Left lung (tissue), 10 donors: Measurements from ENCODE around the gene GIT2. TPM values are rescaled to one million over a fixed set of nuclear protein-coding genes. Genes with fewer than 3 reads are reported as not detected.

Experiments used
- ATAC-seq: fragments of 200-7000 bp; cut with Tn5 transposase; one replicate; pipeline ENCODE4 v1.9.1; 2020; ENCODE audit warnings: moderate library complexity
- DNase-seq, 4 donors: peaks; one replicate each; pipeline ENCODE4 v3.0.0-alpha.2; 2013 to 2020
- H3K27ac ChIP-seq, 2 donors: fragments of 200-600 bp; sonication (generic) in 1 of 2; one replicate each; pipeline versions ENCODE4 v1.5.0 to v1.8.0; 2020 to 2021
- H3K27me3 ChIP-seq, 2 donors: fragments of 200-600 bp; sonication (generic) in 1 of 2; one replicate each; pipeline versions ENCODE4 v1.5.0 to v1.8.0; 2020 to 2021
- H3K36me3 ChIP-seq, 2 donors: fragments of 200-600 bp; sonication (generic) in 1 of 2; one replicate each; pipeline versions ENCODE4 v1.5.0 to v1.8.0; 2020 to 2021
- H3K4me1 ChIP-seq, 2 donors: fragments of 200-600 bp; one replicate each; pipeline ENCODE4 v1.8.0; 2021
- H3K4me3 ChIP-seq, 2 donors: fragments of 200-600 bp; sonication (generic) in 1 of 2; one replicate each; pipeline versions ENCODE4 v1.5.0 to v1.8.0; 2020 to 2021; ENCODE audit warnings: mild to moderate bottlenecking in 1 of 2
- H3K9me3 ChIP-seq, 2 donors: fragments of 200-600 bp; sonication (generic) in 1 of 2; one replicate each; pipeline versions ENCODE4 v1.5.0 to v1.8.0; 2020 to 2021
- intact Hi-C, 2 donors: fragments of 100-400 bp; cut with DNase I; formaldehyde crosslinking; loops; one replicate each; pipeline versions ENCODE4 v1.11.2 to v1.14.2; 2022
- polyA plus RNA-seq, 6 donors: library from polyadenylated mRNA; unstranded; fragments of 120-200 nt; gene quantifications; one replicate each; pipeline ENCODE4 v1.2.1, GENCODE V29; 2013; ENCODE audit not compliant: insufficient read length in 6 of 6
- total RNA-seq, 2 donors: library from RNA; stranded (reverse); fragmentation: NEBNext Ultra II Directional; extraction: Animal tissue kit (Norgen Biotek cat#: 25700); gene quantifications; one replicate each; pipeline ENCODE4 v1.2.1, GENCODE V29; 2021
- TF ChIP-seq, protein P1 (sequence below), 2 donors: fragments of 200-600 bp; sonication (generic) in 1 of 2; IDR thresholded peaks; one replicate each; pipeline versions ENCODE4 v1.5.0 to v1.8.0; 2021; ENCODE audit warnings: antibody characterized with exemption in 2 of 2
- donor health status: DM: no; HTN: yes; CAD: no.
- donor health status: DM: no; HTN: no; CAD: no.

GIT2 gene
- total and polyA plus RNA-seq, 8 donors: 42.7 to 72.7 (median 56.2) TPM

DNA sequence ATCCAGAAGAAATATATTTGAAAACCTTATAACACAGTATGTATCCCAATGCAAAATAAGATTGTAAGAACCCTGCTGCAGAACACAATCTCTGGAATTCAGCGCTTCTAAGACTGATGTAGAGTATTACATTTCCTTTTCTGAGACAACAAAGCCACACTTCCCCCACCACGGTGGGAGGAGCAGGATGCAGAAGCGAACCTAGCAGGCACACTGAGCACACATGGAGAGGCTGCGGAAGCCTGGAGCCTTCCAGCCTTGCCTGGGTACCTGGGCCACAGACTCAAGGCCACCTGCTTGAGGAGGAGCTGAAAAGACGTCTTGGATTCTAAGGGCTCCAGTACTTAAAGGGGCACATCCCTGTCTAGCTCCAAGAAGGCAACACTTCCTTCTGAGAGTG, 49.7 kb downstream of the GIT2 start:
- TF ChIP-seq, protein P1, sequence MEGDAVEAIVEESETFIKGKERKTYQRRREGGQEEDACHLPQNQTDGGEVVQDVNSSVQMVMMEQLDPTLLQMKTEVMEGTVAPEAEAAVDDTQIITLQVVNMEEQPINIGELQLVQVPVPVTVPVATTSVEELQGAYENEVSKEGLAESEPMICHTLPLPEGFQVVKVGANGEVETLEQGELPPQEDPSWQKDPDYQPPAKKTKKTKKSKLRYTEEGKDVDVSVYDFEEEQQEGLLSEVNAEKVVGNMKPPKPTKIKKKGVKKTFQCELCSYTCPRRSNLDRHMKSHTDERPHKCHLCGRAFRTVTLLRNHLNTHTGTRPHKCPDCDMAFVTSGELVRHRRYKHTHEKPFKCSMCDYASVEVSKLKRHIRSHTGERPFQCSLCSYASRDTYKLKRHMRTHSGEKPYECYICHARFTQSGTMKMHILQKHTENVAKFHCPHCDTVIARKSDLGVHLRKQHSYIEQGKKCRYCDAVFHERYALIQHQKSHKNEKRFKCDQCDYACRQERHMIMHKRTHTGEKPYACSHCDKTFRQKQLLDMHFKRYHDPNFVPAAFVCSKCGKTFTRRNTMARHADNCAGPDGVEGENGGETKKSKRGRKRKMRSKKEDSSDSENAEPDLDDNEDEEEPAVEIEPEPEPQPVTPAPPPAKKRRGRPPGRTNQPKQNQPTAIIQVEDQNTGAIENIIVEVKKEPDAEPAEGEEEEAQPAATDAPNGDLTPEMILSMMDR (IDR thresholded peaks at IDR 0.05): no peak
- intact Hi-C loops: no loop called here
- DNase-seq (no peak), ATAC-seq (no peak)
- Histone ChIP-seq H3K27me3 (no peaks in the 10 kb centered on the region), H3K4me1 (peaks cover 4 to 29% of the 10 kb centered on the region in 2 donors), H3K9me3 (no peaks in the 10 kb centered on the region), H3K4me3 (no peak overlapping the region), H3K36me3 (peaks cover 2 to 82% of the 10 kb centered on the region in 2 donors), H3K27ac (peak overlapping the region; percentile 47 to 50)

DNA sequence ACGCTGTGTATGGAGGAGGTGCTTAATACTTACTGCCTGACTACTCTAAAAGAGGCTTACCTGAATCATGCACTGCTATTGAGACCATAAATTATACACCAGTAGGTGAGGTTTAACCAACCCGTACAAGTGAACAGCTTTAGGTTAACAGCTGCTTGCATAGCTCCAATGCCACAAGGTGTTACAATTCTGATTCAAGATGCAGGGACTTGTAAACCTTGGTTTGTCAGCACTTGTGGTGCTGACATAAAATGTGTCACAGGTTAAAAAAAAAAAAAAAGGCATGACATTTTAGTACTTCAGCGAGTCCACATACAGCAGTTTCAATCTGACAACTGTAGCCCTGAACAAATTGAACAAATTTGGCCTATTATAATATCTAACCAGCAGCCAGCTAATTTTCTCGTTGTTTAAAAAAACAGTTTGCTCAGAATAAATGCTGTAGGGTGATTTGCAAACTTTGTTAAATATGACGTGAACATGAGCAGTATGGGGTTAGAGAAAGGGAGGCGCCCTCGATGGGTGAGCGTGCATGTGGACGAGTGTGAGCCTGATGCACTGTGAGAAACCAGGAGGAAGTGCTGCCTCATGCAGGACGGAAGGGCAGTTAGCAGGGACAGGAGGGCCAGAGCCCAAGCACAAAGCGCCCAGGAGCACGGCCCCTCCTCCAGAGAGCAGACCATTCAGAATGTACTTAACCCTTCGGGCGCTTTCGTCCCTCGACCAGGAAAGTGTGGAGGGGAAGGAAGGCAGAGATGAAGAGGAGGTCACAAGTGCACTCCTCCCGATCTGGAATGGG, 51.4 kb downstream of the GIT2 start:
- peak in 1 of 4 donors; percentile 36 for DNase-seq
- Histone ChIP-seq H3K4me3 (no peak overlapping the region), H3K4me1 (peaks cover 4 to 29% of the 10 kb centered on the region in 2 donors), H3K27me3 (no peaks in the 10 kb centered on the region), H3K36me3 (peaks cover 2 to 73% of the 10 kb centered on the region in 2 donors), H3K27ac (peak overlapping the region in 1 of 2 donors; percentile 14), H3K9me3 (no peaks in the 10 kb centered on the region)
- intact Hi-C loops: no loop called here
- TF ChIP-seq, protein P1 (IDR thresholded peaks at IDR 0.05): no peak
- ATAC-seq: no peak

- no peak for DNase-seq
Observed at GRCh38 chr12:109943811-109944210, 52.4 kb downstream of the GIT2 start.

GRCh38 chr12:109940339-109940923, 55.7 kb downstream of the GIT2 start:
- TF ChIP-seq, protein P1 (IDR thresholded peaks at IDR 0.05): no peak
- H3K4me1 ChIP-seq: no peaks in the 10 kb centered on the region
- H3K9me3 ChIP-seq: no peaks in the 10 kb centered on the region
- no peak overlapping the region for H3K4me3 ChIP-seq
- intact Hi-C loops: no loop called here
- H3K36me3 ChIP-seq: peaks cover 0 to 82% of the 10 kb centered on the region in 2 donors
- DNase-seq (no peak), ATAC-seq (no peak)
- H3K27ac ChIP-seq: no peak overlapping the region
- H3K27me3 ChIP-seq: no peaks in the 10 kb centered on the region

More at GRCh38 chr12:109943811-109944210, 52.4 kb downstream of the GIT2 start:
- TF ChIP-seq, protein P1 (IDR thresholded peaks at IDR 0.05): no peak
- Histone ChIP-seq H3K4me1 (peaks cover 0 to 29% of the 10 kb centered on the region in 2 donors), H3K4me3 (no peak overlapping the region), H3K27me3 (no peaks in the 10 kb centered on the region), H3K9me3 (no peaks in the 10 kb centered on the region), H3K27ac (no peak overlapping the region), H3K36me3 (peaks cover 0 to 70% of the 10 kb centered on the region in 2 donors)
- no peak for ATAC-seq
- intact Hi-C loops: no loop called here

DNA sequence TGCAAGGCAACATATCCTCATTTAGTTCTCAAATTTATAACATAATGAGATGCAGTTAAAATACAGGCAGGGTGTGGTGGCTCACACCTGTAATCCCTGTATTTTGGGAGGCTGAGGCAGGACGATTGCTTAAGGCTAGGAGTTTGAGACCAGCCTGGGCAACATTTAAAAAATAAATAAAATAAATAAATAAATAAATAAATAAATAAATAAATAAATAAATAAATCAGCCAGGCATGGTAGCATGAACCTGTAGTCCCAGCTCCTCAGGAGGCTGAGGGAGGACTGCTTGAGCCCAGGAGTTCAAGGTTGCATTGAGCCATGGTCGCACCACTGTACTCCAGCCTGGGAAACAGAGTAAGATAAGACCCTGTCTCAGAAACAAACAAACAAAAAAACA, 56.7 kb downstream of the GIT2 start:
- peaks cover 0 to 82% of the 10 kb centered on the region in 2 donors for H3K36me3 ChIP-seq

More for the DNA sequence above, 56.7 kb downstream of the GIT2 start:
- Histone ChIP-seq H3K9me3 (no peaks in the 10 kb centered on the region), H3K27ac (no peak overlapping the region), H3K4me3 (no peak overlapping the region), H3K4me1 (no peaks in the 10 kb centered on the region), H3K27me3 (no peaks in the 10 kb centered on the region)
- DNase-seq (no peak), ATAC-seq (no peak)
- TF ChIP-seq, protein P1 (IDR thresholded peaks at IDR 0.05): no peak
- intact Hi-C loops: no loop called here
